Lower leg skin (tissue), 3 donors: ENCODE results near the gene KIF1B.

Experiments used
- CTCF ChIP-seq, 3 donors: fragments of 450-650 bp; IDR thresholded peaks; one replicate each; pipeline ENCODE4 v1.5.1; 2016; ENCODE audit warnings: antibody characterized with exemption in 3 of 3, mild to moderate bottlenecking in 3 of 3, moderate library complexity in 2 of 3
- POLR2A ChIP-seq, 2 donors: fragments of 450-650 bp; IDR thresholded peaks; one replicate each; pipeline ENCODE4 v1.6.1; 2016 to 2017; ENCODE audit warnings: antibody characterized with exemption in 2 of 2, mild to moderate bottlenecking in 1 of 2, moderate library complexity in 1 of 2

- no peak for TF ChIP-seq CTCF (IDR thresholded peaks at IDR 0.05)
- no peak for TF ChIP-seq POLR2A (IDR thresholded peaks at IDR 0.05)
These were observed 115.2 kb downstream of the KIF1B start for GRCh38 chr1:10325521-10325920.
